GM13977 (cell line): ENCODE measurements around the gene DAPK1.

Experiments
- DNase-seq: peaks from one replicate; pipeline ENCODE4 v3.0.0; 2012; ENCODE audit warnings: low spot score
- in situ Hi-C: fragments of 300-500 bp; cut with MboI; formaldehyde crosslinking; loops from one replicate; pipeline ENCODE4 v1.12.0; 2022; ENCODE audit warnings: low sequenced_read_pairs, low pct_unique_long_range_greater_than_20kb, mixed read lengths, inconsistent platforms; ENCODE audit not compliant: unreplicated experiment
- TF ChIP-seq, protein P1 (sequence below): IDR thresholded peaks from 2 replicates; pipeline ENCODE4 v1.5.1; 2012; ENCODE audit warnings: mild to moderate bottlenecking, control low read depth; ENCODE audit not compliant: insufficient read depth; ENCODE audit errors: extremely low read depth, missing control alignments

The DAPK1 gene

DNA sequence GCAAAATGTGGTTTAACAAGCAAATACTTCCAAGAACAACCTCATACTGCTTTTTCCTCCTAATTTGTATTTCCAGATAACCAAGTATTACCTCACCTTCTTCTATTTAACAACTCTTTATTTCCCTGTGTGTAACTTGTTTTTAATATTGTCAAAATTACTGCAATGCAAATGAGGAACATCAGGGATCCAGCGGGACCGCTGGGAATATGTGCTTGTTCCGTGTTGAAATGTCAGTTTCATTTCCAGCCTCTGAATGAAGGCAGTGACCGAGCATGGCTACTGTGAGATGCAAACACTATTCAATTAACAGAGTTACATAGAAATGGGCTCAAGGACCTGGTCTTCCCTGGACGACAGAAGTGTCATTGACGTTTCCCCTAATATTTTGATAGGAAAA is 117.5 kb downstream of the DAPK1 start:
- in situ Hi-C loops = no loop called here
- TF ChIP-seq, protein P1, sequence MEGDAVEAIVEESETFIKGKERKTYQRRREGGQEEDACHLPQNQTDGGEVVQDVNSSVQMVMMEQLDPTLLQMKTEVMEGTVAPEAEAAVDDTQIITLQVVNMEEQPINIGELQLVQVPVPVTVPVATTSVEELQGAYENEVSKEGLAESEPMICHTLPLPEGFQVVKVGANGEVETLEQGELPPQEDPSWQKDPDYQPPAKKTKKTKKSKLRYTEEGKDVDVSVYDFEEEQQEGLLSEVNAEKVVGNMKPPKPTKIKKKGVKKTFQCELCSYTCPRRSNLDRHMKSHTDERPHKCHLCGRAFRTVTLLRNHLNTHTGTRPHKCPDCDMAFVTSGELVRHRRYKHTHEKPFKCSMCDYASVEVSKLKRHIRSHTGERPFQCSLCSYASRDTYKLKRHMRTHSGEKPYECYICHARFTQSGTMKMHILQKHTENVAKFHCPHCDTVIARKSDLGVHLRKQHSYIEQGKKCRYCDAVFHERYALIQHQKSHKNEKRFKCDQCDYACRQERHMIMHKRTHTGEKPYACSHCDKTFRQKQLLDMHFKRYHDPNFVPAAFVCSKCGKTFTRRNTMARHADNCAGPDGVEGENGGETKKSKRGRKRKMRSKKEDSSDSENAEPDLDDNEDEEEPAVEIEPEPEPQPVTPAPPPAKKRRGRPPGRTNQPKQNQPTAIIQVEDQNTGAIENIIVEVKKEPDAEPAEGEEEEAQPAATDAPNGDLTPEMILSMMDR = no peak
- no peak for DNase-seq

DNA sequence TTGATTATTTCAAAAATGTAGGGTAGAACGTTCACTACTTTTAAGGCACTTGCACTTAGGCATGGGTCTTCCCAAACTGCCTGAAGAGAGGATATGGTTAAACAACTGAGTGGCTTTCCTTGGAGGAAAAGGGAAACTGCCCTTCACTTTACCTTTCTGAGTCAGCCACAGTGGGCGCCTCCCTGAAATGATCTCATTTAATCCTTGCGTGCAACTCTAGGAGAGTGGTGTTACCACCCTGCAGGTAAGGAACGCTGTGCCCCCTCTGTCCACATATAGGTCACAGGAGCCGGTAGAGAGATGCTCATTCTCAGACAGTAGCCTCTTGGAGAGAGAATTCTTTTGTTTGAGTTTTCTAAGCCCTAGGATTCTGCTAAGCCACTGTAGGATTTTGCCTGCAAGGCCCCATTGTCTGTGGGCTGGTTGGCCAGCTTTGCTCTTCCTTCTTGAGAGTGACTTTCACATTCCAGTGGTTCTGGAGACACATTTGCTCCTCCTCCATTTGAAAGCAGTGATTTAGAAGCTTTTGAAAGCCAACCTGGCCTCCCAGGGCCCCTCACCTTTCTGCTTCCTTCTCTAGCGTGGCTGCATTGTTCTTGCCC is 118.0 kb downstream of the DAPK1 start:
- no peak for DNase-seq
- TF ChIP-seq, protein P1 = no peak
- in situ Hi-C loops = no loop called here

DNA sequence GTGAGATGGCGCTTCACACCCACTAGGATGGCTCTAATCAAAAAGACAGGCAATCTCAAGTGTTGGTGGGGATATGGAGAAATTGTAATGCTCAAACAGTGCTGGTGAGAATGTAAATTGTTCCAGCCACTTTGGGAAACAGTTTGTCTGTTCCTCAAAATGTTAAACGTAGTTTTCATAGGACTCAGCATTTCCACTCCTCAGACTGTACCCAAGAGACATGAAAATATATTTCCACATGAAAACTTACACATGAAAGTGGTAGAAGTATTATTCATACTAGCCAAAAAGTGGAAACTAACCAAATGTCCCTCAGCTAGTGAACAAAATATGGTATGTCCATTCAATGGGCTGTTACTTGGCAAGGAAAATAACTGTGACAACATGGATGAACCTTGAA is 120.6 kb downstream of the DAPK1 start:
- no peak for DNase-seq
- TF ChIP-seq, protein P1 = no peak
- in situ Hi-C loops = no loop called here

DNA sequence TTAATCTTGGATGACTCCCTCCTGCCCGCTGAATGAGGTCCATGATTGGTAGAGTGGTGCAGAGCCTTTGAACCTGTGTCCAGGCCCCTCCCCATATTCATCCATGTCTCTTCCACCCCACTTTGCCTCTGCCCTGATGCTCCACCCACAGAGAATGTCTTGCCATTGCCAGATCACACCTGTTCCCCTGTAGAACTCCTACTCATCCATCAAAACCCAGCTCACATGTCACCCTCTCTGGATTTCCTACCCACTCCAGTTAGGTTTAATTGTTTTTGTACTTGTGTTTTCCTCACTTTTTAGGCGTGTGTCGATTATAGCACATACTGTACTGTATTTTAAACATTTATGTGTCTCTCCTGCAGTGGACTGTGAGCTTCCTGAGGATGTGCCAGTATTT is 121.3 kb downstream of the DAPK1 start:
- TF ChIP-seq, protein P1 = no peak
- in situ Hi-C loops = no loop called here
- no peak for DNase-seq

DNA sequence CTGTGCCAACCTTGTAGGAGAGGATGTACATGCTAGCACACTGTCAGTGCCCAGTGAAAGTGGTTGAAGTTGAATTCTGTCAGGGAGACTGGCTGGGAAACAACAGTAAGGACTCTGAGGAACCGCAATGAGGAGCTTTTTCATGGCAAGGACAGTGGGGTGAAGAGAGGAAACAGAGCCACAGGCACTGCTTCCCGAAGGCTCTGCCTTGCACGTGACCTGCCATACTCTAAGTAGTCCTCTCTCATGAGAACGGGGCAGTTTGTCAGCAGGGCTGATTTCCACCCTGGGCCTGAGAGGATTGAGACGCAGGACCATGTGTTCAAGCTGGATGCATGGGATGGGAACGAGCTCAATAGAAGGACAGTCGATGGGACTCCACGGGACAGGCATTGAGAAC is 121.7 kb downstream of the DAPK1 start:
- no peak for DNase-seq
- TF ChIP-seq, protein P1 = no peak
- in situ Hi-C loops = no loop called here

DNA sequence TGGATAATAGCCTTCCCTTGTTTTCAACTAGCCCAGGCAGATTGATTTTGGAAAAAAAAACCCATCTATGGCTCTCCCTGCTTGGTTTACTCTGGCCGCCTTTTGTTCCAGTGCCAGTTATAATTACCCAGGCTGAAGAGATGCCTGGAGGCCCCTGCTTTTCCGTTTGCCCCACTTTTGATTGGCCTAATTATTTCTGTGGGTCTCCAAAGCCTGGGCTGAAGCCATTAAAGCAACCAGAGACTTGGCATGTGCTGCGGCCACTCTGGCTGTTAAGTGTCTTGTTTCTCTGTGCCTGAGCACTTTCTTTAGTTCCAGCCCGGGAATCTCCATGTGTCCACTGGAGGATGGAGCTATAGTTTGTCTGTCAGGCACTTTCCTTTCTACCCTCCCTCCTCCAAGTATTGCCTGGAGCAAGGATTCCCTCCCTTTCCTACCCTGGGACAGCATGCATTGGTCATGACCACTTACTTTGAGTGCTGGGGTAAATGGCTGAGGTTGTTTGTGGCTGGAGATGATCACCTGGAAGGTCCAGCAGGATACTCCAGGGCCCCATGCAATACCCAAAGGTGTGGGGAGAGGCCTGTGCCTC is 123.2 kb downstream of the DAPK1 start:
- TF ChIP-seq, protein P1 = no peak
- in situ Hi-C loops = no loop called here
- DNase-seq = no peak
